IPS DF 19.7 (cell line): ENCODE results near the gene GTF2A1L.
"Not testable (repeated sequence)": the region's sequence is repeated elsewhere in the genome, so short reads cannot be mapped to it uniquely, and the experiment has no call there.

ENCODE experiments used
- DNase-seq: peaks from one replicate; pipeline ENCODE4 v3.0.0-alpha.2; 2013; ENCODE audit warnings: low read depth, low spot score

GTF2A1L gene, protein sequence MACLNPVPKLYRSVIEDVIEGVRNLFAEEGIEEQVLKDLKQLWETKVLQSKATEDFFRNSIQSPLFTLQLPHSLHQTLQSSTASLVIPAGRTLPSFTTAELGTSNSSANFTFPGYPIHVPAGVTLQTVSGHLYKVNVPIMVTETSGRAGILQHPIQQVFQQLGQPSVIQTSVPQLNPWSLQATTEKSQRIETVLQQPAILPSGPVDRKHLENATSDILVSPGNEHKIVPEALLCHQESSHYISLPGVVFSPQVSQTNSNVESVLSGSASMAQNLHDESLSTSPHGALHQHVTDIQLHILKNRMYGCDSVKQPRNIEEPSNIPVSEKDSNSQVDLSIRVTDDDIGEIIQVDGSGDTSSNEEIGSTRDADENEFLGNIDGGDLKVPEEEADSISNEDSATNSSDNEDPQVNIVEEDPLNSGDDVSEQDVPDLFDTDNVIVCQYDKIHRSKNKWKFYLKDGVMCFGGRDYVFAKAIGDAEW

DNA sequence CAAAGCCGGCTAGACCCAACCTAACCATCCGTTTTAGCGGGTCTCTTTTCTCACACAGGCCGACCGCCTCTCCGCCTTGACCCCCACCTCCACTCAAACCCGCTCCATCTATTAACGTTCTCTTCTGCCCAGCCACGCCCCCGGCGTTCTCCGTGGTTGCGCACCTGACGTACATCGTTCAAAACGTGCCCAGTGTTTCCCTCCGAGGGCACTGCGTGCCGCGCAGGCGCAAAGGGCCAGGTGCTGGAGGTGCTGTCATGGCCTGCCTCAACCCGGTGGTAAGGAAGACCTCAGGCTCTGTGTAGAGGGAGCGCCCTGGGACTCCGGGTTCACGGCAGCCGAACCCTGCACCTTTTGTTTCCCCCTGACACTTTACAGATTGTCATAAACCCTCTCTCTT lies at the start of gene GTF2A1L:
Gene GTF2A1L (plus strand): TSS at position 239 of the 400 bp plus-strand sequence. CDS start 19 bp downstream, at position 258.
- DNase-seq = no peak

GRCh38 chr2:48568547-48568946 lies 49.1 kb upstream of the GTF2A1L start:
- no peak for DNase-seq

GRCh38 chr2:48569433-48569832 lies 48.2 kb upstream of the GTF2A1L start:
- no peak for DNase-seq

GRCh38 chr2:48572816-48573215 lies 44.8 kb upstream of the GTF2A1L start:
- no peak for DNase-seq

DNA sequence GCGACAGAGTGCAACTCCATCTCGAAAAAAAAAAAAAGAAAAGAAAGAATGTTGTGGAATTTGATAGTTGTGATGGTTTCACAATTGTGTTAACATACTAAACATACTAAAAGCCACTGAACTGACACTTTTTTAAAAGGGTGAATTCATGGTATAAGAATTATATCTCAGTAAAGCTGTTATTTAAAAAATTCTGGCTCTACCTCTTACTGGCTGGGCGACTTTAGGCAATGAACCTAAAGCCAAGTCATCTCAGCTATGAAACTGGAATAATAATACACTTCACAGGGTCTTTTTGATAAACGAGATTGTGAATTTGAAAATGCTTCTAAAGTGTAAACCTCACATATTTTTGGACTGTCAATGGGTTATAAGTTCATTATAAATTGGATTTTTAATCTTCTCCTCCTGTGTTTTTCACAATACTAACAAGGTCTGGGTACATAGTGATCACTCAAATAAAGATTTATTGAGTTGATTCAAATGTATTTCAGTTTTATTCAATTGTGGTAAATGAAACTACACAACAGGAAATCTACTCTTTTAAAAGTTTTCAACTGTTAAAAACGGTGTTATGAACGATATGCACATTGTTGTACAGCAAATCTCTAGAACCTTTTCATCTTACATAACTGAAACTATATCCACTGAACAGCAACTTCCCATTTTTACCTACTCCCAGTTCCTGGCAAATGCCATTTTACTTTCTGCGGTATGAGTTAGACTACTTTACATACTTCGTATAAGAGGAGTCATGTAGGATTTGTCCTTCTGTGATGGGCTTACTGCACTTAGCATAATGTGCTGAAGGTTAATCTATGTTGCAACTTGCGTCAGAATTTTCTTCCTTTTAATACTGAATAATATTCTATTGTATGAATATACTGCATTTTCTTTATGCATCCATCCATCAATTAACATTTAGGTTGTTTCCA lies 43.0 kb upstream of the GTF2A1L start:
- no peak for DNase-seq

DNA sequence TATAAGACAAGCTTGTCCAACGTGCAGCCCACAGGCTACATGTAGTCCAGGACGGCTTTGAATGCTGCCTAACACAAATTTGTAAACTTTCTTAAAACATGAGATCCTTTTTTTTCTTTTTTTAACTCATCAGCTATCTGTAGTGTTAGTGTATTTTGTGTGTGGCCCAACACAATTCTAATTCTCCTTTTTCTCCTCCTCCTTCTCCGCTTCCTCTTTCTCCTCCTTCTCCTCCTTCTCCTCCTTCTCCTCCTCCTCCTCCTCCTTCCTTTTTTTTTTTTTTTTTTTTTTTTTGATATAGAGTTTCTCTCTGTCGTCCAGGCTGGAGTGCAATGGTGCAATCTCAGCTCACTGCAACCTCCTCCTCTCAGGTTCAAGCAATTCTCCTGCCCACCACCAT lies 39.3 kb upstream of the GTF2A1L start:
- DNase-seq = no peak

- DNase-seq = no peak
These were observed 33.7 kb upstream of the GTF2A1L start for GRCh38 chr2:48583961-48584360.

DNA sequence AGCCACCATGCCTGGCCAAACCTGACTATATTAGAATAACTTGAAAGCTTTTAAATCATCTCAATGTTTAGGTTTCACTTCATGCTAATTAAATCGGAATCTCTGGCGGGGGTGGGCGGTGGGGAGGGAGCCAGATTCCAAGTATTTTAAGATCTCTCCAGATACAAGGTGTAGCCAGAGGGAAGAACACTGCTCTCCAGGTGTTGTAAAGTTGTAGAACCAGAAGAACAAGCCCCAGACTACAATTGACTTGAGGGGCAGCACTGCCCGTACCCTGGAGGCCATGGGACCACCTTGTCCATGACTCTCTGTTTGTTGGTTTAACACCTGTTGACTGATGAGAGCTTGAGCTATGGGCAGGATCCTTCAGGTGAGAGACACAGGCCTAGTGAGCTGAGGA lies 33.1 kb upstream of the GTF2A1L start:
- no peak for DNase-seq

- no peak for DNase-seq
These were observed 31.2 kb upstream of the GTF2A1L start for GRCh38 chr2:48586433-48586832.

- no peak for DNase-seq
These were observed 30.1 kb upstream of the GTF2A1L start for GRCh38 chr2:48587560-48587959.

GRCh38 chr2:48587961-48588360 lies 29.7 kb upstream of the GTF2A1L start:
- no peak for DNase-seq

- DNase-seq = no peak
These were observed 28.9 kb upstream of the GTF2A1L start for GRCh38 chr2:48588745-48589144.

DNA sequence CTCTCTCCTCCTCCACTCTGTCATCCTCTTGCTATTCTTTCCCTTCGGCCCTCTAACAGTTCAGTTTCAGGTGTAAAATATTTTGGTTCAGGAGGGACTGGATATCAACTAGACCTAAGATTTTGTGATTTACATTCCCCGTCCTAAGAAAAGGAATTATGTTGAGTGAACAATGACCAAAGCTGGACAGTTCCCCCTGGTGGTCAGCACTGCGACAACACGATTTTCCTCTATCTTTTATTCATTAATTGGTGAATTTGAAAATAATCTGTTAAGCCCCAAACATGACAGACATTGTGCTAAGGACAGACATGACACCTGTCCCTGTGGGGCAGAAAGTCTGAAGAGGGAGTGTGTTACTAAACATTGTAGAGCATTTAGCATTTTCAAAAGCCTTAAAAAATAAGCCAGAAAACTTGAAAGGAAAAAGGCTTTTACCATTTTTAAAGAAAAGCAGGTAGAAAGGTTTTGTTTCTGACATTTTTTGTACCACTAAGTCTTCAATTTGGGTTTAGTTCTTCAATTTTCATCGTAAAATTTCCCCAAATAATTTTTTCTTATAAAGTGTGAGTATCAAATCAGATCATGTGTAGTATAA lies 28.4 kb upstream of the GTF2A1L start:
- DNase-seq = no peak

DNA sequence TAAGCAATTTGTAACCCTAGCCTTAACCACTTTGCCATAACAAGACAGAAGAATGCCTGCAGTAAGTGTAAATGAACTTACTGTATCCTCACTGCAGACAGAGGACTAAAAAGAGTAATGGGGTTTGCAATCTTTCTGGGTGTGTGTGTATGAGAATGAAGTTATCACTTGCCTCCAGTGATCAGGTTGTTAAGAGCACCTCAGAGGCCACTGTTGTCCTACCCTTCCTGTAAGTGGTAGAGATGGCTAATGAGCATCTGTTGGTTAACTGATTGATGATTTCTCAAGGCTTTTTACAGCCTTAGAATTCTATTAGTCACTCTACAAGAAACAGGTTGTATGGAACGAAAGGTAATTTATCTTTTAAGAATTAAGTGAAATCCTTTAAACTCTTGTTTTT lies 27.6 kb upstream of the GTF2A1L start:
- no peak for DNase-seq

- no peak for DNase-seq
These were observed 25.6 kb upstream of the GTF2A1L start for GRCh38 chr2:48592067-48592466.

- not testable (repeated sequence) for DNase-seq
These were observed 20.9 kb upstream of the GTF2A1L start for GRCh38 chr2:48596751-48597150.

DNA sequence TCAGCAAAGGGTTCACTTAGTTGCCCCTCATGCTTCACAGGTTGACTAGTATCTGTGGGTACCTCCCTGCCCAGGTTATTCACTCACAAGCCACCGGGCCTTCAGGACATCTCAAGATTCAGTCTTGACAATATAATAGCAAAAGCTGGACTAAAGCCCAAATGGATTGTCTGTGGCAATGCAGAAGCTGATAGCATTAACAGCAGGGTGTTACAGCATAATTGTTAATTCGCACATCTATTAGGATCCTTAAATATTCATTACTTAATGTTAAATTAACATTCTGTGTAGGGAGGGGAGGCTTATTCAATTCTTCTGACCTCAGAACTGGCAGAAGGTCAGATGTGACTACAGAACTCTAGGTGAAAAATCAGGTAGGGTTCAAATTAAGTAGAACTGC lies 20.2 kb upstream of the GTF2A1L start:
- DNase-seq = no peak

GRCh38 chr2:48600204-48600813 lies 17.3 kb upstream of the GTF2A1L start:
- no peak for DNase-seq

- DNase-seq = no peak
These were observed 16.7 kb upstream of the GTF2A1L start for GRCh38 chr2:48600917-48601316.

- DNase-seq = no peak
These were observed 16.3 kb upstream of the GTF2A1L start for GRCh38 chr2:48601349-48601748.

DNA sequence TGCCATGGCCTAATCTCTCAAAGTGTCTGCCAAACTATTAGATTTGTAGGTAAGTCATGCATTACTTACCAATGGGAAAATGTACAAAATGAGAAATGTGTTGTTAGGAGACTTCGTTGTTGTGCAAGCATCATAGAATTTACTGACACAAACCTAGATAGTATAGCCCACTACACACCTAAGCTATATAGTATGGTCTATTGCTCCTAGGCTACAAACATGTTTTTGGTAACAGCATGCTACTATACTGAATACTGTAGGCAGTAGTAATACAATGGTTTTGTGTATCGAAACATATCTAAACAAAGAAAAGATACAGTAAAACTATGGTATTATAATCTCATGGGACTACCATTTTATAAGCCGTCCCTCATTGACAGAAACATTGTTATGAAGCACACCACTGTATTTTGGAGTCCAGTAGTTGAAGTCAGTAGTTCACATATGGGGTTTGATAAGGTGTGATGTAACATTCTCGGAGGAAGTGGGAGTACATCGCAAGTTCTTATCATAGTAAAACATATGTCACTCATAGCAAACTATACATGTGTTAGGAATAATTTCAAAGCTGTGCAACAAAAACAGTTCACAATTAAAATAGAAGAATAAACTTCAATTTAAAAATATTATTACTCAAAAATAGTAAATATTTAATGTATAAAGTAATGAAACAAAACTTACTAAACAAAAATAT lies 12.0 kb upstream of the GTF2A1L start:
- no peak for DNase-seq
